IMR-90 (cell line): Measurements from ENCODE around the gene CST9. TPM values are rescaled to one million over a fixed set of nuclear protein-coding genes. Genes with fewer than 3 reads are reported as not detected.

ENCODE experiments used
- ATAC-seq: fragments of 200-7000 bp; cut with Tn5 transposase; 2 replicates; pipeline ENCODE4 v1.9.1; 2020; ENCODE audit warnings: low read depth, mild to moderate bottlenecking, moderate library complexity
- BruUV-seq: library from RNA; stranded (reverse); fragments of 400-500 nt; replicated peaks from 2 replicates; lab custom pipeline; 2021; lab: Mats Ljungman, UMichigan
- CTCF ChIA-PET: fragments of 300-600 bp; formaldehyde crosslinking; extraction: SDS; loops from one replicate; lab custom pipeline; 2021; ENCODE audit warnings: antibody characterized with exemption; lab: Yijun Ruan, JAX
- POLR2A ChIA-PET: fragments of 300-600 bp; sonication (Branson Sonifier 250); formaldehyde crosslinking; loops from one replicate; lab custom pipeline; 2022; ENCODE audit warnings: antibody characterized with exemption; ENCODE audit not compliant: unreplicated experiment; lab: Charles Lee
- DNase-seq: peaks from one replicate; pipeline ENCODE4 v3.0.0; 2013
- H2AFZ ChIP-seq: replicated peaks from 2 replicates; pipeline ENCODE3; 2013; ENCODE audit warnings: low read length, mild to moderate bottlenecking; ENCODE audit not compliant: poor library complexity
- H2AK5ac ChIP-seq: 2 replicates; pipeline ENCODE4 v1.6.1; 2013; ENCODE audit warnings: low read depth, low read length, inconsistent platforms
- H2AK9ac ChIP-seq: replicated peaks from 2 replicates; pipeline ENCODE3; 2013; ENCODE audit warnings: mild to moderate bottlenecking, low read depth, low read length, moderate library complexity; ENCODE audit not compliant: poor library complexity
- H2BK120ac ChIP-seq: 2 replicates; pipeline ENCODE4 v1.6.1; 2013; ENCODE audit warnings: low read depth, low read length, inconsistent platforms
- H2BK15ac ChIP-seq: 3 replicates; pipeline ENCODE4 v1.6.1; 2013; ENCODE audit warnings: low read depth, low read length, inconsistent platforms
- H2BK20ac ChIP-seq: 2 replicates; pipeline ENCODE4 v1.6.1; 2013; ENCODE audit warnings: low read depth, mild to moderate bottlenecking, inconsistent platforms, low read length, moderate library complexity
- H2BK5ac ChIP-seq: 2 replicates; pipeline ENCODE4 v1.6.1; 2013; ENCODE audit warnings: mild to moderate bottlenecking, low read depth, low read length, inconsistent platforms; ENCODE audit not compliant: poor library complexity, severe bottlenecking
- H3K14ac ChIP-seq: replicated peaks from 2 replicates; pipeline ENCODE4 v1.6.1; 2013; ENCODE audit warnings: low read depth, low read length, inconsistent platforms
- H3K18ac ChIP-seq: 2 replicates; pipeline ENCODE4 v1.6.1; 2013; ENCODE audit warnings: low read depth, low read length, control low read depth
- H3K23ac ChIP-seq: 2 replicates; pipeline ENCODE4 v1.6.1; 2013; ENCODE audit warnings: low read depth, low read length, inconsistent platforms
- H3K27ac ChIP-seq: 2 replicates; pipeline ENCODE4 v1.5.1; 2013; ENCODE audit warnings: mild to moderate bottlenecking, control low read depth, low read length; ENCODE audit not compliant: insufficient read depth
- H3K27me3 ChIP-seq: 2 replicates; pipeline ENCODE4 v1.6.1; 2013; ENCODE audit warnings: low read length; ENCODE audit not compliant: control insufficient read depth, insufficient read depth
- H3K36me3 ChIP-seq: 2 replicates; pipeline ENCODE4 v1.6.1; 2013; ENCODE audit warnings: low read length, mixed read lengths; ENCODE audit not compliant: control insufficient read depth, insufficient read depth
- H3K4ac ChIP-seq: 2 replicates; pipeline ENCODE4 v1.6.1; 2013; ENCODE audit warnings: low read depth, low read length, inconsistent platforms
- H3K4me1 ChIP-seq: 2 replicates; pipeline ENCODE4 v1.6.1; 2013; ENCODE audit warnings: low read length, mixed read lengths; ENCODE audit not compliant: control insufficient read depth, insufficient read depth
- H3K4me2 ChIP-seq: 2 replicates; pipeline ENCODE4 v1.6.1; 2013; ENCODE audit warnings: low read depth, mild to moderate bottlenecking, control low read depth, low read length, moderate library complexity
- H3K4me3 ChIP-seq: 2 replicates; pipeline ENCODE4 v1.5.1; 2013; ENCODE audit warnings: low read depth, mild to moderate bottlenecking, control low read depth, low read length, moderate library complexity; ENCODE audit not compliant: insufficient read depth
- H3K56ac ChIP-seq: 2 replicates; pipeline ENCODE4 v1.6.1; 2013; ENCODE audit warnings: low read length, inconsistent platforms; ENCODE audit not compliant: insufficient read depth; ENCODE audit errors: extremely low read depth
- H3K79me1 ChIP-seq, 2 experiments: 2 replicates each; pipeline ENCODE4 v1.6.1; 2013; ENCODE audit warnings: low read length in 2 of 2, inconsistent platforms in 1 of 2, low read depth in 1 of 2
- H3K9ac ChIP-seq: 2 replicates; pipeline ENCODE4 v1.6.1; 2013; ENCODE audit warnings: low read depth, low read length, control low read depth
- H3K9me1 ChIP-seq: 2 replicates; pipeline ENCODE4 v1.6.1; 2013; ENCODE audit warnings: low read length, inconsistent platforms; ENCODE audit not compliant: insufficient read depth
- H3K9me3 ChIP-seq: 2 replicates; pipeline ENCODE4 v1.6.1; 2013; ENCODE audit warnings: low read length; ENCODE audit not compliant: control insufficient read depth, insufficient read depth
- H4K20me1 ChIP-seq: 2 replicates; pipeline ENCODE4 v1.6.1; 2013; ENCODE audit warnings: low read length, inconsistent platforms; ENCODE audit not compliant: insufficient read depth
- H4K5ac ChIP-seq: 2 replicates; pipeline ENCODE4 v1.6.1; 2013; ENCODE audit warnings: mild to moderate bottlenecking, low read depth, low read length, control low read depth
- H4K8ac ChIP-seq, 2 experiments: 2 replicates each; pipeline ENCODE4 v1.6.1; 2013; ENCODE audit warnings: low read depth in 2 of 2, low read length in 2 of 2, control low read depth in 1 of 2, inconsistent platforms in 1 of 2
- H4K91ac ChIP-seq: 2 replicates; pipeline ENCODE4 v1.6.1; 2013; ENCODE audit warnings: low read depth, low read length, inconsistent platforms; ENCODE audit not compliant: insufficient read depth
- BHLHE40 ChIP-seq: fragments of 150-350 bp; IDR thresholded peaks from 2 replicates; pipeline ENCODE4 v1.6.1; 2016; ENCODE audit warnings: mild to moderate bottlenecking, low read depth, low read length
- CEBPB ChIP-seq: IDR thresholded peaks from 2 replicates; pipeline ENCODE4 v1.6.1; 2012; ENCODE audit warnings: low read depth, low read length, improper control_type of control experiment
- CHD1 ChIP-seq: IDR thresholded peaks from 2 replicates; pipeline ENCODE4 v1.6.1; 2012; ENCODE audit warnings: low read depth, low read length, improper control_type of control experiment
- FOS ChIP-seq: fragments of 150-350 bp; IDR thresholded peaks from 2 replicates; pipeline ENCODE4 v1.6.1; 2016; ENCODE audit warnings: low read depth, low read length
- MAFK ChIP-seq: IDR thresholded peaks from 2 replicates; pipeline ENCODE4 v1.6.1; 2012; ENCODE audit warnings: low read depth, low read length, improper control_type of control experiment
- MAZ ChIP-seq: IDR thresholded peaks from 2 replicates; pipeline ENCODE4 v1.6.1; 2012; ENCODE audit warnings: low read depth, mild to moderate bottlenecking, low read length, improper control_type of control experiment, moderate library complexity, borderline replicate concordance
- MXI1 ChIP-seq: IDR thresholded peaks from 2 replicates; pipeline ENCODE4 v1.6.1; 2012; ENCODE audit warnings: low read depth, mild to moderate bottlenecking, low read length, moderate library complexity, borderline replicate concordance
- NFE2L2 ChIP-seq: fragments of 150-350 bp; IDR thresholded peaks from 2 replicates; pipeline ENCODE4 v1.6.1; 2016; ENCODE audit warnings: low read depth, mild to moderate bottlenecking, low read length
- POLR2A ChIP-seq: IDR thresholded peaks from 2 replicates; pipeline ENCODE4 v1.6.1; 2012; ENCODE audit warnings: mild to moderate bottlenecking, low read depth, low read length
- SMC3 ChIP-seq: fragments of 150-350 bp; IDR thresholded peaks from 2 replicates; pipeline ENCODE4 v1.6.1; 2016; ENCODE audit warnings: low read depth, mild to moderate bottlenecking, antibody characterized with exemption, low read length, moderate library complexity
- WGBS, 2 experiments: methylation state at CpG; one replicate each; pipeline versions ENCODE4 v1.1.5 to v1.1.7; 2013; ENCODE audit warnings: missing lambda C conversion rate in 2 of 2; ENCODE audit not compliant: insufficient read length in 1 of 2; ENCODE audit errors: extremely low coverage in 2 of 2; 5-methylcytosine and 5-hydroxymethylcytosine counted together
- dilution Hi-C: fragments of 300-500 bp; cut with HindIII; formaldehyde crosslinking; loops from one replicate; pipeline ENCODE4 v1.14.3; 2018; ENCODE audit warnings: low sequenced_read_pairs; ENCODE audit not compliant: unreplicated experiment
- in situ Hi-C: fragments of 300-500 bp; cut with MboI; formaldehyde crosslinking; loops from 3 replicates; pipeline ENCODE4 v1.14.3; 2019; ENCODE audit warnings: low sequenced_read_pairs, inconsistent platforms, mixed read lengths
- intact Hi-C: fragments of 100-400 bp; cut with micrococcal nuclease; formaldehyde crosslinking; loops from 2 replicates; pipeline ENCODE4 v1.10.0; 2022
- polyA plus RNA-seq, 3 experiments: library from polyadenylated mRNA; depleted of rRNA; stranded (reverse); fragments of >200 nt; gene quantifications; 2 replicates each; pipeline ENCODE4 v1.2.3, GENCODE V29; 2012; ENCODE audit warnings: low replicate concordance in 1 of 3
- total RNA-seq: library from RNA; depleted of rRNA; stranded (reverse); fragments of >200 nt; gene quantifications from 2 replicates; pipeline ENCODE4 v1.2.3, GENCODE V29; 2012
- TF ChIP-seq, protein P1 (sequence below): fragments of 150-350 bp; IDR thresholded peaks from 2 replicates; pipeline ENCODE4 v1.6.1; 2016; ENCODE audit warnings: low read depth, mild to moderate bottlenecking, low read length, moderate library complexity, borderline replicate concordance
- TF ChIP-seq, protein P2 (sequence below): fragments of 150-350 bp; IDR thresholded peaks from 2 replicates; pipeline ENCODE4 v1.6.1; 2017; ENCODE audit warnings: mild to moderate bottlenecking, antibody characterized with exemption, low read length, low read depth

CST9 gene
- total and polyA plus RNA-seq, 2 of the 4 experiments (the other 2 are of a cell fraction): not detected

DNA sequence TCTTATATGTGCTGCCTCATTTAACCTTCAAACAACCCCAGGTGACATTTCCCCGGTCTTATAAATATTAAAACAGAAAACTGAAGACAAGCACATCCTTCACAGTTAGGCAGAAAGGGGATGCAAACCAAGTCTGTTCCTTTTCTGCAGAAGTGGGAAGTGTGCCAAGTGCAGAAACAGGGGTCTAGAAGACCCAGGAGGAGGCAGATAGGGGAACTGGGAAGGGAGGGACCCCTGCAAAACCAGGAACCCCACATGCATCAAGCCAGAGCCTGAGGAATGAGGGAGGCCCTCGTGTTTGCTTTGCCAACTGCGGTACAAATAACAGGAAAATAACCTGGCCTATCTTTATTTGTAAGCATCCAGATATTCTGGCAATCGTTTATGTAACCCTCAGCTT lies 49.0 kb upstream of the CST9 start (continued):
- TF ChIP-seq MXI1 (no peak), CHD1 (no peak)

DNA sequence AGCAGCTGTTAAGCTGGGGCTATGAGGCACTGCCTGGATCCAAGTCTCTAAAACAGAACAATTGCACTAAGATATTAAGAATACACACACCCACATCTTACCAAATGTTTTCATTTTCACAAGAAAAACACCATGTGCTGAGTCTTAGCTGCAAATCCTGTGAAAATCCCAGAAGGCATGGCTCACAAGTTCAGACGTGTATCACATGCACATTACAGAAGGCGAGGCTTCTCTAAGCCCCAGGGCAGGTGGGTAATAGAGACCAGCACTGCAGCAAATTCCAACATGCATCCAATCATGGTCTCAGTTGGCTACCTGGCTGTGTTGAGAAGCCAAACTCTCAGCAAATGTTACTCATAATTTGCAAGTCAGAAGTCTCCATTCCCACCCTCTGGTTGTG lies 48.3 kb upstream of the CST9 start:
- H2BK15ac ChIP-seq: no peak overlapping the region
- H3K18ac ChIP-seq: no peak overlapping the region
- H4K20me1 ChIP-seq: no peaks in the 10 kb centered on the region
- no peak for DNase-seq
- no peak overlapping the region for H3K9ac ChIP-seq
- H3K4me1 ChIP-seq: peaks cover 2% of the 10 kb centered on the region
- H3K9me3 ChIP-seq: no peaks in the 10 kb centered on the region
- H3K4me2 ChIP-seq: no peak overlapping the region
- no peak overlapping the region for H2BK120ac ChIP-seq
- no peak overlapping the region for H3K23ac ChIP-seq
- H3K4ac ChIP-seq: no peak overlapping the region
- no peak overlapping the region for H4K8ac ChIP-seq
- ATAC-seq: no peak
- no TSS peak for BruUV-seq
- H2BK20ac ChIP-seq: no peak overlapping the region
- H4K91ac ChIP-seq: no peak overlapping the region
- no peak overlapping the region for H3K4me3 ChIP-seq
- no peaks in the 10 kb centered on the region for H3K9me1 ChIP-seq
- H2AK5ac ChIP-seq: no peak overlapping the region
- POLR2A ChIA-PET: no interaction called here
- TF ChIP-seq CHD1: no peak
- TF ChIP-seq MXI1: no peak
- no peak for TF ChIP-seq NFE2L2
- TF ChIP-seq, protein P1, sequence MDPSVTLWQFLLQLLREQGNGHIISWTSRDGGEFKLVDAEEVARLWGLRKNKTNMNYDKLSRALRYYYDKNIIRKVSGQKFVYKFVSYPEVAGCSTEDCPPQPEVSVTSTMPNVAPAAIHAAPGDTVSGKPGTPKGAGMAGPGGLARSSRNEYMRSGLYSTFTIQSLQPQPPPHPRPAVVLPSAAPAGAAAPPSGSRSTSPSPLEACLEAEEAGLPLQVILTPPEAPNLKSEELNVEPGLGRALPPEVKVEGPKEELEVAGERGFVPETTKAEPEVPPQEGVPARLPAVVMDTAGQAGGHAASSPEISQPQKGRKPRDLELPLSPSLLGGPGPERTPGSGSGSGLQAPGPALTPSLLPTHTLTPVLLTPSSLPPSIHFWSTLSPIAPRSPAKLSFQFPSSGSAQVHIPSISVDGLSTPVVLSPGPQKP: no peak
- TF ChIP-seq BHLHE40: no peak
- no peak for TF ChIP-seq MAZ
- no peak for TF ChIP-seq POLR2A
- no peak for TF ChIP-seq MAFK
- TF ChIP-seq FOS: no peak
- TF ChIP-seq SMC3: no peak
- TF ChIP-seq, protein P2, sequence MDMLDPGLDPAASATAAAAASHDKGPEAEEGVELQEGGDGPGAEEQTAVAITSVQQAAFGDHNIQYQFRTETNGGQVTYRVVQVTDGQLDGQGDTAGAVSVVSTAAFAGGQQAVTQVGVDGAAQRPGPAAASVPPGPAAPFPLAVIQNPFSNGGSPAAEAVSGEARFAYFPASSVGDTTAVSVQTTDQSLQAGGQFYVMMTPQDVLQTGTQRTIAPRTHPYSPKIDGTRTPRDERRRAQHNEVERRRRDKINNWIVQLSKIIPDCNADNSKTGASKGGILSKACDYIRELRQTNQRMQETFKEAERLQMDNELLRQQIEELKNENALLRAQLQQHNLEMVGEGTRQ: no peak
- no peak for TF ChIP-seq CEBPB
- no peaks in the 10 kb centered on the region for H3K36me3 ChIP-seq
- WGBS, 2 experiments: no CpG with 5 or more reads among the region's 2 CpGs
- H3K56ac ChIP-seq: no peak overlapping the region
- H3K79me1 ChIP-seq: no peaks in the 10 kb centered on the region
- intact Hi-C loops (no loop called here), dilution Hi-C loops (no loop called here), in situ Hi-C loops (no loop called here)
- no peak overlapping the region for H3K27ac ChIP-seq
- H4K5ac ChIP-seq: no peak overlapping the region
- no peak overlapping the region for H2AFZ ChIP-seq
- peaks cover 4% of the 10 kb centered on the region for H3K27me3 ChIP-seq
- H2BK5ac ChIP-seq: no peak overlapping the region
- no peak overlapping the region for H2AK9ac ChIP-seq
- H3K14ac ChIP-seq: no peak overlapping the region
- CTCF ChIA-PET: no interaction called here
